HS-5 (cell line): ENCODE results near the gene MLXIPL.
"Not testable (repeated sequence)": the region's sequence is repeated elsewhere in the genome, so short reads cannot be mapped to it uniquely, and the experiment has no call there.

ENCODE experiments used
- DNase-seq: peaks from one replicate; pipeline ENCODE4 v3.0.0-alpha.2; 2012; ENCODE audit warnings: low read depth

MLXIPL gene

GRCh38 chr7:73644688-73645286, 20.5 kb upstream of the MLXIPL start:
- DNase-seq, result no peak

DNA sequence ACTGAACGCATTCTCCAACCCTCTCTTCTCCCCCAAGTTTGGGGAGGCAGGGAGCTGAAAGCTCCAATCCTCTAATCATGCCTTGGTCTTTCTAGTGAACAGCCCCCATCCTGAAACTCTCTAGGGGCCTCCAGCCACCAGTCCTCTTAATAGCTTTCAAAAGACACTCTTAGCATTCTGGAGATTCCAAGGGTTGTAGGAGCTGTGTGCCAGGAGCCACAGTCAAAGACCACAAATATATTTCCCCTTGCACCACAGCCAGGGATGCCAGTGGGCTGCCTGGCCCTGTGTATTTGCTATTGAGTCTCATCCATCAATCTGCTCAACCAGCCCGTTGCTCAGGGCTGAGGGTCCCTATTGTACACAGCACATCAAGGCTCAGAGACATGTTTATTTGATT, 18.5 kb upstream of the MLXIPL start:
- no peak for DNase-seq

GRCh38 chr7:73638911-73639310, 14.6 kb upstream of the MLXIPL start:
- DNase-seq, result no peak

- DNase-seq, result no peak
Measured at GRCh38 chr7:73635428-73636200, 11.3 kb upstream of the MLXIPL start.

- no peak for DNase-seq
Measured at GRCh38 chr7:73633844-73634243, 9.5 kb upstream of the MLXIPL start.

DNA sequence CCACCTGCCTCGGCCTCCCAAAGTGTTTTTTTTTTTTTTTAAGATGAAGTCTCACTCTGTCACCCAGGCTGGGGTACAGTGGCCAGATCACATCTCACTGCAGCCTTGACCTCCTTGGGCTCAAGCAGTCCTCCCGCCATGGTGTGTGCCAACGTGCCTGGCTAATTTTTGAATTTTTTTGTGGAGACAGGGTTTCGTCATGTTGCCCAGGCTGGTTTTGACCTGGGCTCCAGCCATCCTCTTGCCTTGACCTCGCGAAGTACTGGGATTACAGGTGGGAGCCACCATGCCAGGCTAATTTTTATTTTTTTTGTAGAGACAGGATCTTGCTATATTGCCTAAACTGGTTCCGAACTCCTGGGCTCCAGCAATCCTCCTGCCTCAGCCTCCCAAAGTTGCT, 9.0 kb upstream of the MLXIPL start:
- no peak for DNase-seq

DNA sequence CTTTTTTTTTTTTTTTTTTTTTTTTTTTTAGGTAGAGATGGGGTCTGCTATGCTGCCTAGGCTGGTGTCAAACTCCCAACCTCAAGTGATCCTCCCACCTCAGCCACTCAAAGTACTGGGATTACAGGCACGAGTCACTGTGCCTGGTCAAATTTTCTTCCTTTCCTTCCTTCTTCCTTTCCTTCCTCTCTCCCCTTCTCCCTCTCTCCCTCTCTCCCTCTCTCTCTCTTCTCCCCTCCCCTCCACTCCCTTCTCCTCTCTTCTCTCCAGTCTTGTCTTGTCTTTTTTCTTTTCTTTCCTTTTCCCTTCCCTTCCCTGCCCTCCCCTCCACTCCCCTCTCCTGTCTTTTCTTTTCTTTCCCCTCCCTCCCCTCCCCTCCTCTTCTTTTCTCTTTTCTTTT, 7.2 kb upstream of the MLXIPL start:
- DNase-seq, result no peak

GRCh38 chr7:73628504-73628903, 4.2 kb upstream of the MLXIPL start:
- no peak for DNase-seq

DNA sequence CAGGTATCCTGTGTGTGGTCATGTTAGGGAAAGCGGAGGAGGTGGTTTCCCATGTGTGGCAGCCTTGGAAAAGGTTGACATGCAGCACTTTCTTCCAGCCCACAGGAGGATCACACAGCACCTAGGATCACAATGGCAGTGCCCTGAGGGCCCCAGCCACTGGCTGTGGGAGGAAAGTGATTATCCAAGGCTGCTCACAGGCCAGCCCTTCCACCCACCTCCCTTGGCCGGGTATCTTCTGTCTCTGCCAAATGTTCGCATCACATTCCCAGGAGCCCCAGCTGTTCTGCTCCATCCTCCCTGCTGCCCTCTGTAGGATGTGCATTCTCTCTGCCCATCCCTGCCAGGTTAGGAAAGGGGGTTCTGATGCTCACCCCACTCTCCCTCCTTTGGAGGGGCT, 2.5 kb upstream of the MLXIPL start:
- DNase-seq, result no peak

- DNase-seq, result no peak
Measured at GRCh38 chr7:73625276-73625675, 954 bp upstream of the MLXIPL start.

DNA sequence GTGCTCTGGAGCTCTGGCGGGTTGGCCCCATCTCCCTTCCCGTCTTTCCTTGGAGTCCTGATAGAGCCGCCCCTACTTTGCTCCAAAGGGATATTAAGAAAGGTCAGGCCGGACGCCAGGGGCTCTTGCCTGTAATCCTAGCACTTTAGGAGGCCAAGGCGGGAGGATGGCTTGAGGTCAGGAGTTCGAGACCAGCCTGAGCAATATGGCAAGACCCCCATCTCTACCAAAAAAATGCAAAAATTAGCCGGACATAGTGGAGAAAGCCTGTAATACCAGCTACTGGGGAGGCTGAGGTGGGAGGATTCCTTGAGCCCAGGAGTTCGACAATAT, 313 bp upstream of the MLXIPL start:
- no peak for DNase-seq

DNA sequence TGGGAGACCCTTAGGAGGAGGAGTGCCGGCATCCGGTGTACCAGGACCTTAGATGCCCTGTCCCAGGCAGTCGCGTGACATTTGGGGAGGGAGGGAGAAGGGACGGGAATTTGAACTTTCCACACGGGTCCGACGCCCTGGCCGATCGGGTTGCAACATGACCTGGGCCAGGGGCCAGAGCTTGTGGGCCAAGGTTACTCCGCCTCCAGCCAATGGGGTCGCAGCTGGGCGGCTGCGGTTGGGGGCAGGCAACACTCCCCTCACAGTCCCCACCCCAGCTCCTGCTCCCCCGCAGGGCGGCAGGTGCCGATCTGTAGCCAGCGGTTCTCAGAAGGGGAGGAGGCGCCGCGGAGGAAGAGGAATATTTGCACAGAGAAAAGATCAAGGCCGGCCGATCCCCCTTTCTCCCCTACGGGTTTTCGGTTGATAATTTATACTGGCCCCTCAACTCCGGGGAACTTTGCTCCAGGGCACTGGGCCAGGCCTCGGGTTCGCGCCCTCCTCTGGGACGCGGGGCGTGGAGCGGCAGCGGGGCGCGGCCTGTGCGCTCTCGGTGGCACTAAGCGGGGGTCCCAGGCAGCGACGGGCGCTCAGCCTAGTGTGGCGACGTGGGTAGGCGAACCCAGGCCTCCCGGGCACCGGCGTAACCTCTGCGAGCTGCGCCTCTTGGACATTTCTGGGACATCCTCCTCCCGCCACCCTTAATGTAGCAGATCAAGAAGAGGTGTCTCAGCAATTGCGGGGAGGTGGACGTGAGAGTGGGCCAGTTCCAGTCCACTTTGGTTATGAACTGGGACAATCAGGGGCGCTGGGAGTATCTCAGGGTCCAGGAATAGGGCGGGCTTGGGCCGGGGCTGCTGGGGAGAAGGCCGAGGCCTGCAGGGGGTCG, 1.2 kb downstream of the MLXIPL start:
- no peak for DNase-seq

GRCh38 chr7:73622527-73622908, 1.8 kb downstream of the MLXIPL start:
- DNase-seq, result no peak

- DNase-seq, result no peak
Measured at GRCh38 chr7:73621168-73622063, 2.9 kb downstream of the MLXIPL start.

GRCh38 chr7:73619394-73619793, 4.9 kb downstream of the MLXIPL start:
- not testable (repeated sequence) for DNase-seq

- no peak for DNase-seq
Measured at GRCh38 chr7:73618538-73618937, 5.8 kb downstream of the MLXIPL start.

GRCh38 chr7:73617520-73617919, 6.8 kb downstream of the MLXIPL start:
- not testable (repeated sequence) for DNase-seq

DNA sequence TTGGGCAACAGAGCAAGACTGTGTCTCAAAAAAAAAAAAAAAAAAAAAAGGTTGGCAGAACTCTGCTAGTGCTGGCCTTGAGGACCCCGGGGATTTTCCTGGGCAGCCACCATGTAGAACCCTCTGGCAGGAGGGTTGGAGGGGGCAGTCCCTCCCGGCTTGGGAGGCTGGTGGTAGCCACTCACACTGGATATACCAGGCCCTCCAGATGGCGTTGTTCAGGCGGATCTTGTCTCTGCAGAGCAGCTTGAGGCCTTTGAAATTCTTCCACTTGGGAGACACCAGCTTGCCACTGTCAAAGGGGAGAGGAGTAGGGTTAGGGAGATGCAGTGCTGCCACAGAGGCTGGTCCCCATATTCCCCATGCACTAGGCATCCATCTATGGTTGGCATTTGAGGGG, 8.4 kb downstream of the MLXIPL start:
- DNase-seq, result no peak

DNA sequence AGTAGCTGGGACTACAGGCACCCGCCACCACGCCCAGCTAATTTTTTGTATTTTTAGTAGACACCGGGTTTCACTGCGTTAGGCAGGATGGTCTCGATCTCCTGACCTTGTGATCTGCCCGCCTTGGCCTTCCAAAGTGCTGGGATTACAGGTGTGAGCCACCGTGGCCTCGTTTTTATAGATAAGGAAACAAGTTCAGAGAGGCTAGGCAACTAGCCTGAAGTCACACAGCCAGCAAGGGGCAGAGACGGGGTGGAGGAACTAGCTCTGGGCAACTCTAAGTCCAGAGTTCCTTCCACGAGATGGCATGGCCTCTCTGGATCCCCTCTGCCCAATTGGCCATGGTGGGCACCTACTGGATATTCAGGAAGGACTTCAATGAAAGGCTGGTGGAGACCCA, 9.4 kb downstream of the MLXIPL start:
- not testable (repeated sequence) for DNase-seq

- no peak for DNase-seq
Measured at GRCh38 chr7:73613954-73614735, 10.2 kb downstream of the MLXIPL start.

GRCh38 chr7:73612598-73613269, 11.6 kb downstream of the MLXIPL start:
- DNase-seq, result no peak
